NB4 (cell line): Measurements from ENCODE around the gene CYP4F2.

Experiments
- MYC ChIP-seq: IDR thresholded peaks from 2 replicates; pipeline ENCODE4 v1.6.1; 2011; ENCODE audit warnings: low read depth, low read length
- POLR2A ChIP-seq: IDR thresholded peaks from 2 replicates; pipeline ENCODE4 v1.6.1; 2011; ENCODE audit warnings: mild to moderate bottlenecking; ENCODE audit not compliant: insufficient read length; ENCODE audit errors: extremely low read depth
- TF ChIP-seq, protein P1 (sequence below): IDR thresholded peaks from one replicate; pipeline ENCODE4 v1.5.1; 2012; ENCODE audit warnings: low read depth, low read length
- TF ChIP-seq, protein P2 (sequence below): IDR thresholded peaks from 2 replicates; pipeline ENCODE4 v1.6.1; 2011; ENCODE audit warnings: low read depth, low read length

DNA sequence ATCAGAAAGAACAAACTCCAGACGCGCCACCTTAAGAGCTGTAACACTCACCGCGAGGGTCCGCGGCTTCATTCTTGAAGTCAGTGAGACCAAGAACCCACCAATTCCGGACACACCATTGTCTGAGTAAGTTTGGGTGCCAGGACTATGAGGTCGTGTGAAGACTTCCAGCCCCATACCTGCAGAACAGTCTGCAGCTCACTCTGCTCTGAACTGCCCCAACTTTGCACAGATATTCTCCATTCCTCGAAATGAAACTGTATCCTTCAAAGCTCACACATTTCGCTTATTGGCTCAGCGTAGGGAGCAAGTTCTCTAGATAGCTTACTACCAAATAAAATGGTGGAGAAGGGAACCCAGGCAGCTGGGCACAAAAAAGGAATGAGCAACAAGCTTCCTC, 2.6 kb upstream of the CYP4F2 start:
- TF ChIP-seq, protein P1, sequence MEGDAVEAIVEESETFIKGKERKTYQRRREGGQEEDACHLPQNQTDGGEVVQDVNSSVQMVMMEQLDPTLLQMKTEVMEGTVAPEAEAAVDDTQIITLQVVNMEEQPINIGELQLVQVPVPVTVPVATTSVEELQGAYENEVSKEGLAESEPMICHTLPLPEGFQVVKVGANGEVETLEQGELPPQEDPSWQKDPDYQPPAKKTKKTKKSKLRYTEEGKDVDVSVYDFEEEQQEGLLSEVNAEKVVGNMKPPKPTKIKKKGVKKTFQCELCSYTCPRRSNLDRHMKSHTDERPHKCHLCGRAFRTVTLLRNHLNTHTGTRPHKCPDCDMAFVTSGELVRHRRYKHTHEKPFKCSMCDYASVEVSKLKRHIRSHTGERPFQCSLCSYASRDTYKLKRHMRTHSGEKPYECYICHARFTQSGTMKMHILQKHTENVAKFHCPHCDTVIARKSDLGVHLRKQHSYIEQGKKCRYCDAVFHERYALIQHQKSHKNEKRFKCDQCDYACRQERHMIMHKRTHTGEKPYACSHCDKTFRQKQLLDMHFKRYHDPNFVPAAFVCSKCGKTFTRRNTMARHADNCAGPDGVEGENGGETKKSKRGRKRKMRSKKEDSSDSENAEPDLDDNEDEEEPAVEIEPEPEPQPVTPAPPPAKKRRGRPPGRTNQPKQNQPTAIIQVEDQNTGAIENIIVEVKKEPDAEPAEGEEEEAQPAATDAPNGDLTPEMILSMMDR: no peak
- TF ChIP-seq POLR2A (no peak), MYC (no peak)
- TF ChIP-seq, protein P2, sequence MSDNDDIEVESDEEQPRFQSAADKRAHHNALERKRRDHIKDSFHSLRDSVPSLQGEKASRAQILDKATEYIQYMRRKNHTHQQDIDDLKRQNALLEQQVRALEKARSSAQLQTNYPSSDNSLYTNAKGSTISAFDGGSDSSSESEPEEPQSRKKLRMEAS: no peak
